NCI-H187 treated with DMSO at 0.1 percent for 48 hours (cell line): ENCODE measurements around the gene CDCA3.

ENCODE experiments used
- DNase-seq: peaks from one replicate; lab custom pipeline; 2025; lab: John Stamatoyannopoulos, UW

Gene CDCA3

GRCh38 chr12:6820166-6820565 lies 30.9 kb downstream of the CDCA3 start:
- DNase-seq: no peak

DNA sequence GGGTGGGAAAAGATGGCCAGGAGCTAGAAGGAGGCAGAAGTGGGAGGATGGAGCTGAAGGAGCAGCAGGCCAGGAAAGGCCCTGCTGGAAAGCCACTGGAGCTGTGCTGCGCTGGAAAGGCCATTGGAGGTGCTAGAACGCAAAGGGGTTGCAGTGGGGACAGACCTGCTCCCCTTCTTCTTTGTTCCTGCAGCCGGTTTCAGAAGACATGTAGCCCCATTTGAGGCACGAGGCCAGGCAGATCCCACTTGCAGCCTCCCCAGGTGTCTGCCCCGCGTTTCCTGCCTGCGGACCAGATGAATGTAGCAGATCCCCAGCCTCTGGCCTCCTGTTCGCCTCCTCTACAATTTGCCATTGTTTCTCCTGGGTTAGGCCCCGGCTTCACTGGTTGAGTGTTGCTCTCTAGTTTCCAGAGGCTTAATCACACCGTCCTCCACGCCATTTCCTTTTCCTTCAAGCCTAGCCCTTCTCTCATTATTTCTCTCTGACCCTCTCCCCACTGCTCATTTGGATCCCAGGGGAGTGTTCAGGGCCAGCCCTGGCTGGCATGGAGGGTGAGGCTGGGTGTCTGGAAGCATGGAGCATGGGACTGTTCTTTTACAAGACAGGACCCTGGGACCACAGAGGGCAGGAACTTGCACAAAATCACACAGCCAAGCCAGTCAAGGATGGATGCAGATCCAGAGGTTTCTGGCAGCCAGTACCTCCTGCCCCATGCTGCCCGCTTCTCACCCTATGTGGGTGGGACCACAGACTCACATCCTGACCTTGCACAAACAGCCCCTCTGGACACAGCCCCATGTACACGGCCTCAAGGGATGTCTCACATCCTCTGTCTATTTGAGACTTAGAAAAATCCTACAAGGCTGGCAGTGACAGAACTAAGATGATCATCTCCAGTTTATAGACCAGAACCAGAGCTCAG lies 31.7 kb downstream of the CDCA3 start:
- DNase-seq: no peak

GRCh38 chr12:6818645-6819044 lies 32.4 kb downstream of the CDCA3 start:
- no peak for DNase-seq

GRCh38 chr12:6818222-6818621 lies 32.9 kb downstream of the CDCA3 start:
- DNase-seq: no peak

GRCh38 chr12:6817662-6818157 lies 33.4 kb downstream of the CDCA3 start:
- DNase-seq: no peak

DNA sequence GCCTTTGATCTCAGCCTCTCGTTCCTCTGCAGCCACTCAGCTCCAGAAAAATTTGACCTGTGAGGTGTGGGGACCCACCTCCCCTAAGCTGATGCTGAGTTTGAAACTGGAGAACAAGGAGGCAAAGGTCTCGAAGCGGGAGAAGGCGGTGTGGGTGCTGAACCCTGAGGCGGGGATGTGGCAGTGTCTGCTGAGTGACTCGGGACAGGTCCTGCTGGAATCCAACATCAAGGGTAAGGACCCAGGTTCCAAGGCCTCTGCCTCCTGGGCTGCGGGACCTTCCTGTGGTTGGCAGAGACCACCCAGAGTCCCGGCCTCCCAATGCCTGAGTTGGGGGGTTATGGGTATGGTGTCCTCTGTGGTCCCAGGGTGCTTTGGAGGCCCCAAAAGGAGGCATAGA lies 34.0 kb downstream of the CDCA3 start:
- DNase-seq: no peak

GRCh38 chr12:6816598-6816997 lies 34.5 kb downstream of the CDCA3 start:
- DNase-seq: no peak

GRCh38 chr12:6813363-6813762 lies 37.7 kb downstream of the CDCA3 start:
- DNase-seq: no peak

- no peak for DNase-seq
These were observed 40.3 kb downstream of the CDCA3 start for GRCh38 chr12:6810758-6811157.

GRCh38 chr12:6809056-6809455 lies 42.0 kb downstream of the CDCA3 start:
- no peak for DNase-seq

GRCh38 chr12:6807170-6807569 lies 43.9 kb downstream of the CDCA3 start:
- no peak for DNase-seq

DNA sequence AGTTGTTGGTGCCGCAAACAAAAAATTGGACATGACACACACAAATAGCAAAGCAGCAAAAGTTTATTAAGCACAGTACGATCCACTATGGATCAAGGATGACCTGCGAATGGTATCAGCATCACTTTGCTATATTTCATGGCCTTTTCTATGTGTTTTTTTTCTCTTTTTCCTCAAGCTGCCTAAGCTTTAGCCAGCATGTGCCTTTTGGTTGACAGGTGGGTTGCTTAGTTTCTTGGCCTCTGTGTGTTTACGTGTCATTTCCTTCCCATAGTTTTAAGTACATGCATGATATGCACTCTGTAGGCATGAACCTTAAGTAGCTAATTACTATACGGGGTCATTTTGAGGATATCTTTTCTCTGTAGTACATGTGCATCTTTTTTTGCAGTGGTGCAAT lies 51.9 kb downstream of the CDCA3 start:
- no peak for DNase-seq
